SU-DHL-6 (cell line): ENCODE results near the gene PTGES2.

ENCODE experiments used
- CTCF ChIP-seq: fragments of 200-600 bp; sonication (generic); IDR thresholded peaks from one replicate; pipeline ENCODE4 v1.5.1; 2017; ENCODE audit warnings: antibody characterized with exemption, mild to moderate bottlenecking, low read length, moderate library complexity; ENCODE audit not compliant: insufficient read depth, poor library complexity, severe bottlenecking
- EZH2phosphoT487 ChIP-seq: fragments of 200-600 bp; sonication (generic), shearing (Covaris generic); conservative IDR thresholded peaks from 2 replicates; pipeline ENCODE4 v1.6.1; 2018; ENCODE audit warnings: mild to moderate bottlenecking, antibody characterized with exemption, low read length, moderate library complexity, mixed read lengths

DNA sequence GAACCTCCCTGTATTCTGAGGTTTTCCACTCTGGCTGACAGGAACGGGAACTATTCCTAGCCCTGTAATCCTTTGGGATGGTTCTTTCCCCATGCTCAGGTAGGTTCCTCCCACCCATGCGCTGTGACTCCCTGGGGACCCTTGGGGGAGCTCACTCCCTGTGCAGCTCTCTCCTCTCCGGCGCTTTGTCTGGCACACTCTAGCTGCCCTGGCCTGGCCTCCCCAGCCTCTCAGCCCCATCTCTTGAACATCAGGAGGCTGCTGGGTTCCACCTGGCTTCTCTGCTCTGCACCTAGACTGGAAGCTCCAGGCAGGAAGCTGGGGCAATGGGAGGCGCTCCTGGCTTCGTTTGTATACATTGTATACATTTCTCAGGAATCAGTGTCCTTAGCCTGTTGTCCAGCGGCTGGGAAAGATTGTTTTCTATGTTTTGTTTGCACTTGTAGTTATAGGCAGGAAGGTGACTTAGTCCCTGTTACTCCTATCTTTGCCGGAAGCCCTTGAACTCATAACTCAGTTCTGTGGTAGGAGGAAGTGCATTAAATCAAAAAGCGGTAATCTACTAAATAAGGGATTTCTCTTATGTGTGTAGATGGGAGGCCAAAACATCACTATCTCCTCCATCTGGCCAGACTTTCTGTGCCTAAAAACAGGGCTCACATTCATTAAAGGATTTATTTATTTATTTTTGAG is 39.1 kb downstream of the PTGES2 start:
- TF ChIP-seq CTCF (no peak), EZH2phosphoT487 (no peak)
